HAP-1 (cell line): ENCODE measurements around the gene MOCS3.

Experiments
- DNase-seq, 2 experiments: peaks; one replicate each; pipeline ENCODE4 v3.0.0-alpha.2; 2016 to 2020; ENCODE audit warnings: low spot score in 2 of 2
- H3K27me3 ChIP-seq: fragments of 250-450 bp; sonication (Bioruptor Pico); 2 replicates; pipeline ENCODE4 v1.5.1; 2020; ENCODE audit warnings: low read depth, mild to moderate bottlenecking, moderate library complexity
- H3K36me3 ChIP-seq: fragments of 250-450 bp; sonication (Bioruptor Pico); replicated peaks from 2 replicates; pipeline ENCODE4 v1.5.1; 2020; ENCODE audit warnings: mild to moderate bottlenecking
- H3K4me1 ChIP-seq: fragments of 250-450 bp; sonication (Bioruptor Pico); 2 replicates; pipeline ENCODE4 v1.5.1; 2020; ENCODE audit warnings: mild to moderate bottlenecking
- H3K4me3 ChIP-seq: fragments of 250-450 bp; sonication (Bioruptor Pico); 2 replicates; pipeline ENCODE4 v1.5.1; 2020; ENCODE audit warnings: mild to moderate bottlenecking, moderate library complexity
- H3K9me3 ChIP-seq: fragments of 250-450 bp; sonication (Bioruptor Pico); 2 replicates; pipeline ENCODE4 v1.5.1; 2020; ENCODE audit warnings: mild to moderate bottlenecking, moderate library complexity
- in situ Hi-C: fragments of 300-500 bp; cut with MboI; formaldehyde crosslinking; loops from 3 replicates; pipeline ENCODE4 v1.14.3; 2020; ENCODE audit warnings: low sequenced_read_pairs, inconsistent platforms, mixed read lengths

The MOCS3 gene

GRCh38 chr20:50926530-50926929, 32.1 kb upstream of the MOCS3 start:
- H3K36me3 ChIP-seq: peaks cover 67% of the 10 kb centered on the region
- in situ Hi-C loops: no loop called here
- no peaks in the 10 kb centered on the region for H3K27me3 ChIP-seq
- no peak overlapping the region for H3K4me3 ChIP-seq
- H3K9me3 ChIP-seq: no peaks in the 10 kb centered on the region
- peaks cover 41% of the 10 kb centered on the region for H3K4me1 ChIP-seq
- DNase-seq: no peak

DNA sequence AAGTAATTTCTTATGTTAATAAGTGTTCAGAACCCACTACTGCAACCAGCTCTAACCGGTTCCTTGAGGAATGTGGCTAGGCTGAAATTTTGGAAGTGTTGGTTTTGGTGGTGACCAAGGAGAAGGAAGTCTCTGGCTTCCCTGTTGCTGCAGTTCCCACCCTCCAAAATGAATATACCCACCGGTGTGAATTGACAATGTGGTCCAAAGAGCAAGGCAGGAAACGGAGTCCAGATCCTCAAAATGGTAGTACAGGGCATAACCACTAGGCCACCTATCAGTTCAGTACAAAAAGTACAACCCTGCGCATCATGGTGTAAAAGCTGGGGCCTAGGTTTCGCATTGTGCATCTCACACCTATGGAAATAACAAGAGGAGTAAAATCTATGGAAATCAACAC, 30.1 kb upstream of the MOCS3 start:
- H3K27me3 ChIP-seq: no peaks in the 10 kb centered on the region
- H3K36me3 ChIP-seq: peaks cover 63% of the 10 kb centered on the region
- DNase-seq: no peak
- peaks cover 45% of the 10 kb centered on the region for H3K4me1 ChIP-seq
- in situ Hi-C loops: no loop called here
- H3K4me3 ChIP-seq: peak overlapping the region; percentile 62
- no peaks in the 10 kb centered on the region for H3K9me3 ChIP-seq

DNA sequence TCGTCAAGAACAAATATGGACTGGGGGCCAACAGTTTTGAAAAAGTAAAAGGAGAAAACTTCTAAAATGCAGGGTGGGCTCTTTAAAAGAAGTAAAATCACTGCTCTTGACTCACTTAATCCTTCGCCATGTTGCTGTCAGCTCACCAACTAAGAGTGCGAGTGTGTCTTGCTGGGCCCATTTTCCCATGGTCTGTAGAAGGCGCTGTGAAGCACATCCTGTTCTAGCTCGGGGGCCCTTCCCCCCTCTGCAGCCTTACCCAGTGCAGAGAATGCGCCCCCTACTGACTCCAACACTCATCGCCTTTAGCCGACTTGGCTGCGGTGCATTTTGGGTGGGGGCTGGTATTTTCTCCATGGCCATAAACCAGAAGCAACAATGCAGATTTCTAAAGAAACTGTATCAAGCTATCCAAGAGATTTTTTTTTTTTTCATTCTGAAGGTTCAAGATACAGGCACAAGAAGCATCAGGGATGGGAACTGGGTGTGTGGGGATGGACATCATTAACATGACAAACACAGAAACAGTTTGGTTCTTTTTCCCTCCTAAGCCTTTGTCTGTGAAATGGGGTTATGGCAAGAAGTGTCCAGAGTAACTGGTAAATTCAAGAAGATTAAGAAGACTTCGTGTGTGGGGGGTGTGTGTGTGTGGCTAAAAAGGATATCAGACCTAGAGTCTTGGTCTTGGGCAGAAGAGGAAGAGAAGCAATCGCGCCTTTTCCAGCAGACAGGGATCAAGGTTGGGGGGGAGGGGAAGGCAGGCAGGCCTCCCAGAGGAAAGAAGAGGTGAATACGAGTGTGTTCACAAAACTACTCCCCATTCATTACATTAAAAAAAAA, 29.1 kb upstream of the MOCS3 start:
- Histone ChIP-seq H3K4me1 (peaks cover 43% of the 10 kb centered on the region), H3K9me3 (no peaks in the 10 kb centered on the region), H3K27me3 (no peaks in the 10 kb centered on the region), H3K36me3 (peaks cover 62% of the 10 kb centered on the region), H3K4me3 (peak overlapping the region; percentile 62)
- peak; percentile 94 to 98 for DNase-seq
- in situ Hi-C loops: no loop called here

DNA sequence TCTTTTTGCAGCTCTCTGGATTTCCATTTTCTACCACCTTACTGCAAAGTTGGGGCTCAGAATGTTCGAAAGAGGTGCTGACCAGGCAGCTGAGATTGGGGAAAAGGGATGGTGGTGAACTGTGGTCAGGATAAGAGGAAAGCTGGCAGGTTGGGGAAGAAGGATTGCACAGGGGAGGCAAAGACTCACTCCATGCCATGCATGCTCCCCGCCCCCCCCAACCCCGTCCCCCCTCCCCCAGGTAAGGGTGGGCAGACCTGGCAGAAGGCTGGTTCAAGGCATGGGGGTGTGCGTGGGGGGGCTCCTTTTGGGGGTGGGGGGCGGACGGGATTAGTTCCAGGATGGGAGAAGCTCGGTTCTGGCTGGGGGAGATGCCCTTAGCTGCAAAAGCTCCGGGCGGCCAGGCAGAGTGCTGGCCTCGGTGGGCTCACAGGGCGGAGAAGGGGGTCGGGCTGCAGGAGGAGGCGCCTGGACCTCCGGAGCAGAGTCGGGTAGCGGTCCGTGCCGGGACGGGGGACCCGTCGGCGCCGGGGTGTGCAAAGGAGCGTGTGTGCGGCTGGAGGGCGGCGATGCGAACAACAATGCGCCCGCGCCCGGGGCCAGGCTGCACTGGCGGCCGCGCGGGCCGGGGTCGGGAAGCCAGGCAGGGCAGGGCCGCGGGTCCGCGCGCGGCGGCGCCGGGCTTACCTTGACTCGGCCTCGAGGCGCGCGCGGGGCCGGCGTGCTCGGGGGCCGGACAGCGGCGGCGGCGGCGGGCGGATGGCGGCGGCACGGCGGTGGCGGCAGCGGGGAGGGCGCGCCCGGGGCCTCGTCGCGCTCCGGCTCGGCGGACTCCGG, 28.3 kb upstream of the MOCS3 start:
- H3K4me1 ChIP-seq: peaks cover 46% of the 10 kb centered on the region
- H3K36me3 ChIP-seq: peaks cover 54% of the 10 kb centered on the region
- in situ Hi-C loops: no loop called here
- DNase-seq: peak; percentile 34 to 49
- H3K27me3 ChIP-seq: no peaks in the 10 kb centered on the region
- no peaks in the 10 kb centered on the region for H3K9me3 ChIP-seq
- H3K4me3 ChIP-seq: peak overlapping the region; percentile 62

GRCh38 chr20:50930976-50931305, 27.7 kb upstream of the MOCS3 start:
- in situ Hi-C loops: no loop called here
- H3K4me1 ChIP-seq: peaks cover 51% of the 10 kb centered on the region
- no peak for DNase-seq
- H3K27me3 ChIP-seq: no peaks in the 10 kb centered on the region
- H3K4me3 ChIP-seq: peak overlapping the region; percentile 46
- H3K36me3 ChIP-seq: peaks cover 53% of the 10 kb centered on the region
- H3K9me3 ChIP-seq: no peaks in the 10 kb centered on the region

DNA sequence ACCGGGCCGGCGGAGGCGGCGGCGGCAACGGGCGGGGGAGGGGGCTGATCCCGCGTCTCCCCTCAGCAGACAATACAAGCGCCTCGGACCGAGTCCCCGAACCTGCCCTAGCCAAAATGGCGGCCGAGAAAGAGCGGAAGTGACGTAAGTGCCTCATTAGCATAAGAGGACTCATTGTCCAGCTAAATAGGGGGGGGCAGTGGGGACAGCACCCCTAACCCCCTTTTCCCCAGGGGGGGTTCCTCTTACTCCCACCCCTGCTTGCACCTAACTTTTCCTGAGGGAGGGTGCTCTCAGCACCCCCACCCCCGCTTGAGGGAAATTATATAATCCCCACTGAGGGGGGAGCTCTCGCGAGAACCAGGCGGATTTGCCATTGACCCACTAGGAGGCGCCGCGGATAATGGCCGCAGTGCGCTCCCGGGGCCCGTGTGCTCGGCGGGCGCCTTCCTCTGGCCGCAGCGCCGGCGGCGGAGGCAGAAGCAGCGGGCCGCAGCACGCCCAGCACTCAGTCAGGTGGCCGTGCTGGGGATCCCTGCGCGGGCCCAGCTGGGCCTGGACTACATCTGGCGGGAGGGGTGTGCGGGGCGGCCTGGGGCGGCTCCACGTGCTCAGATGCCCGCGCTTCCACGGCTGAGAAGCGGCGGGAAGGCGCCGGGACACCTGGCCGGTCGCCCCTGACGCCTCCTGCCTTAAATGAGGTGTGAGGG, 27.2 kb upstream of the MOCS3 start, which contains the start of gene ADNP:
ADNP (minus strand) TSS at position 132 of the 710 bp plus-strand sequence. CDS start 27,441 bp downstream, outside the sequence.
- in situ Hi-C loops: no loop called here
- Histone ChIP-seq H3K9me3 (no peaks in the 10 kb centered on the region), H3K4me3 (peak within 1 kb of the TSS; percentile 62), H3K36me3 (peaks cover 53% of the 10 kb centered on the region), H3K27me3 (no peaks in the 10 kb centered on the region), H3K4me1 (peaks cover 50% of the 10 kb centered on the region)
- peak; percentile 86 to 93 for DNase-seq

- Histone ChIP-seq H3K27me3 (no peaks in the 10 kb centered on the region), H3K9me3 (no peaks in the 10 kb centered on the region), H3K4me3 (peak overlapping the region; percentile 46; the same call in 1 of the 2 replicates), H3K4me1 (peaks cover 45% of the 10 kb centered on the region), H3K36me3 (peaks cover 50% of the 10 kb centered on the region)
- no peak for DNase-seq
- in situ Hi-C loops: no loop called here
Measured at GRCh38 chr20:50932016-50932485, 26.6 kb upstream of the MOCS3 start.

- H3K4me3 ChIP-seq: no peak overlapping the region
- H3K36me3 ChIP-seq: peaks cover 43% of the 10 kb centered on the region
Measured at GRCh38 chr20:50932691-50933280, 25.8 kb upstream of the MOCS3 start.

GRCh38 chr20:50933589-50933988, 25.0 kb upstream of the MOCS3 start:
- no peaks in the 10 kb centered on the region for H3K27me3 ChIP-seq
- H3K4me1 ChIP-seq: peaks cover 31% of the 10 kb centered on the region
- no peaks in the 10 kb centered on the region for H3K9me3 ChIP-seq
- H3K4me3 ChIP-seq: no peak overlapping the region
- in situ Hi-C loops: no loop called here
- H3K36me3 ChIP-seq: peaks cover 38% of the 10 kb centered on the region
- no peak for DNase-seq

More at GRCh38 chr20:50932691-50933280, 25.8 kb upstream of the MOCS3 start:
- in situ Hi-C loops: no loop called here
- peaks cover 39% of the 10 kb centered on the region for H3K4me1 ChIP-seq
- H3K9me3 ChIP-seq: no peaks in the 10 kb centered on the region
- DNase-seq: no peak
- no peaks in the 10 kb centered on the region for H3K27me3 ChIP-seq

- H3K4me3 ChIP-seq: no peak overlapping the region
- no peaks in the 10 kb centered on the region for H3K27me3 ChIP-seq
- peaks cover 84% of the 10 kb centered on the region for H3K36me3 ChIP-seq
- in situ Hi-C loops: no loop called here
- no peaks in the 10 kb centered on the region for H3K9me3 ChIP-seq
- no peak for DNase-seq
- H3K4me1 ChIP-seq: no peaks in the 10 kb centered on the region
Measured at GRCh38 chr20:50943069-50943468, 15.5 kb upstream of the MOCS3 start.

DNA sequence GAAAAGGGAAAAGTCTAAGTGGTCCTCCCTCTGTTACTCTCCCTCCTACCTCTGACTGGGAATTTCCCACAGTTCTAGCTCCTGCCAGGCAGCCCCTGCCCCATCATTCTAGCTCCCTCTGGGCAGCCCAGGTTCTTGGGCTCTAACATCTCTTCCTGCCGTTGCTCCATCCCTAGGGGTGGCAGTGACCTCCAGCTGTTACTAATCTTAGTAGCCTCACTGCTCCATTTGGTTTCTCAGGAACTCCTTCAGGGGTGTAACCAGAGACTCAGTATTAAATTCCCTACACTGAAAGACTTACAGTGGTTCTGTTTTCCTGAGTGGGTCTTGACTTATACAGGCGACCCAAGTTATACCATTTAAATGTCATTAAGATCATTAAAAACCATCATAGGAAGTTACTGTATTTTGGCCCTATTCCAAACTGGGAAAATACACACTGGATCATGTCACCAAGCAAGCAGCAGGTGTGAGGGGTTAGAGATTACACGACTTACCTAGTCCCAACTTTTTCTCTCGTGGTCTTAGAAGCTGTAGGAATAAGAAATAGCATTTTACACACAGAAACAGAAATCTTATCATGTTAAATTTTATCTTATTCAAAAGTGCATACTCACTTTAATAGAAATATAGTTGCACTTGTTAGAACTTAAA, 10.4 kb upstream of the MOCS3 start:
- peaks cover 88% of the 10 kb centered on the region for H3K36me3 ChIP-seq
- H3K9me3 ChIP-seq: no peaks in the 10 kb centered on the region
- H3K4me3 ChIP-seq: no peak overlapping the region
- DNase-seq: no peak
- in situ Hi-C loops: no loop called here
- H3K4me1 ChIP-seq: peaks cover 13% of the 10 kb centered on the region
- H3K27me3 ChIP-seq: no peaks in the 10 kb centered on the region

GRCh38 chr20:50953196-50953595, 5.4 kb upstream of the MOCS3 start:
- Histone ChIP-seq H3K36me3 (peaks cover 57% of the 10 kb centered on the region), H3K27me3 (no peaks in the 10 kb centered on the region), H3K9me3 (no peaks in the 10 kb centered on the region), H3K4me1 (peaks cover 21% of the 10 kb centered on the region), H3K4me3 (no peak overlapping the region)
- no peak for DNase-seq
- in situ Hi-C loops: no loop called here

- Histone ChIP-seq H3K4me1 (peaks cover 21% of the 10 kb centered on the region), H3K27me3 (no peaks in the 10 kb centered on the region), H3K4me3 (no peak overlapping the region), H3K9me3 (no peaks in the 10 kb centered on the region), H3K36me3 (peaks cover 51% of the 10 kb centered on the region)
- no peak for DNase-seq
- in situ Hi-C loops: no loop called here
Measured at GRCh38 chr20:50953821-50954220, 4.8 kb upstream of the MOCS3 start.
